GM04503 (cell line): Measurements from ENCODE around the gene EIF2AK3.

Source experiments
- DNase-seq: peaks from one replicate; pipeline ENCODE4 v3.0.0-alpha.2; 2012; ENCODE audit warnings: low read depth

The EIF2AK3 gene

GRCh38 chr2:88540346-88540745 lies 86.9 kb downstream of the EIF2AK3 start:
- peak; percentile 37 for DNase-seq

DNA sequence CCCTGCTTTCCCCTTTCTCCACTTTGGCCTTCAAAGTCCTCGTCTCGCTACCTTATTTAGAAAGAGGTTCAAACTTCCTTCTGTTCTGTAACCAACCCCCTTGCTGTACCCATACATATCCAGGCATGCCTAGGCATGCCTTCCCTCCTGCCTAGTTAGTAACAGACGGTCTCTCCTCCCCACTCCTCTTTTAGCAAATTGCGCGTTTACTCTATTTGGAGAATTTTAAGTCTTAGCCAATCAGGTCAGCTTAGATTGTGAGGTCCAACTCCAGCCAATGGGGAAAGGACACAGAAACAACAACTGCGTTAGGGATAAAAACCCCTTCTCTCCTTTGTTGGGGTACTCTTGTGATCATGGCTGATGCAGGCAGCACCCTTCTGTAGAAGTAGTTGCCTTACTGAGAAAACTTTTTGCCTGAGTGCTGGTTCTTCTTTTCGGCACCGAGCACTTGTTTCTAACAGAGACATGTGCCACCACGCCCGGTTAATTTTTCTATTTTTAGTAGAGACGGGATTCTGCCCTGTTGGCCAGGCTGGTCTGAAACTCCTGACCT lies 88.8 kb downstream of the EIF2AK3 start:
- DNase-seq: no peak

GRCh38 chr2:88537640-88538039 lies 89.6 kb downstream of the EIF2AK3 start:
- DNase-seq: no peak

DNA sequence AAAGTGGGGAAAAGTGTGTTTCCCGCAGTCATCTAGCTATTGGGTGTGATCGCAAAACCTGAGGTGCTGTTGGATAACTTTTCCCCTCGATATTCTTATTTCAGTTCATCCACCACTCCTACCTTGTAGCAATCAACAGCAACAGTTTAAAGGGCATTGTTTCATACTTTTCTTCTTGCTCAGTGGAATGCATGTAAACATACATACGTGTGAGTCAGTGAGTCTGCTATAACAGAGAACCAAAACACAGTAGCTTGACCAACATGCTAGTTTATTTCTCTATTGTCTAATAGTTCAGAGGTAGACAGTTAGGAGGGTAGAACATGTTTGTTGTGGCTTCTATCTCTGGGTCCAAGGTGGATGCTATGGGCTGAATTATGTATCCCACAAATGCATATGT lies 97.2 kb downstream of the EIF2AK3 start:
- no peak for DNase-seq

DNA sequence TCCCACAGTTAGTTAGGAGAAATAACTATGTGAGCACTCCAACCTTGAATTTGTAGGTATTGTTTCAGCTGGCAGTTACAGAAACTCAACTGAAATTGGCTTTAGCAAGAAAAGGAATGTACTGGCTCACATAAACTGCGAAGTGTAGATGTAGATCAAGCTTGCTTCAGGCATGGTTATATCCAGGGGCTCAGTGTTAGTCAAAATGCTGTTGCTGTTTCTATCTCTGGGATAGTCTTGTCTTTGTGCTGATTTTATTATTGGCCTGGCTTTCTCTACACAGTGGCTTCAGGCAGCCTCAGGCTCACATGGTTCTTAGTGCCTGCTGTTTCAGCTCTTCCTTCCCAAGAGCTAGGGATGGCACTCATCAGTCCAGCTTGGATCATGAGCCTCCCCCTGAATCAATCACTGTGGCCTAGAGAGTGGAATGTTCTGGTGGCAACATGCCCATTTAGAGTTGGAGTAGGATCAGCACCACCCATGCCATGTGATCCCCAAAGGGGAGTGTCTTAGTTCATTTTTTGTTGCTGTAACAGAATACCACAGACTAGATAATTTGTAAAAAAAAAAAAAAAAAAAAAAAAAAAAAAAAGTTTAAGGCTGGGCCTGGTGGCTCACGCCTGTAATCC lies 105.7 kb downstream of the EIF2AK3 start:
- peak; percentile 6 for DNase-seq

DNA sequence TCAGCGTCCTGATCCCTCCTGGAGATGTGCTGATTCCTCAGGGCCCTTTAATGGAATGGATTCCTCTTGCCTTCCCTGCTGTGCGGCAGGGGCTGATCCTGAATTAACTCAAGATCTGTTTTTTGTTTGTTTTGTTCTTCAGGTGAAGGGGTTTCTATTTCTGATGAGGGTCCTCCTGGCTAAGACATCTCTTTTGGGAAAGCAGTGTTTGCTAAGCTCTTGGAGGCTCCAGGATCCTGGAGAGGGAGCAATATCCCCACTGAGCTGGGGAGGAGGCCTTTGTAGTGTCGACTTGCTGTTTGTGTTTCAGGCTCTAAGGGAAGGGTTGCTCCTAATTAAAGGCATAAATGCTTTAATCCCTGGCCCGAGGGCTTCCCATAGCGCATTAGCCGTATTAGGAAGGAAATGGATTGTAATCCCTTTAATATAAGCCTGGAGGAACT lies 109.5 kb downstream of the EIF2AK3 start:
- DNase-seq: no peak
